ENCODE measurements around the gene PRICKLE1. TPM values are rescaled to one million over a fixed set of nuclear protein-coding genes. Genes with fewer than 3 reads are reported as not detected.
A peak's percentile ranks its signal among the peaks of the same experiment; 100 is the strongest.

Gene PRICKLE1
- total RNA-seq, 1 experiment from 2014 or later, result 1.1 TPM

- no peaks in the 10 kb centered on the region for H3K79me2 ChIP-seq (ENCODE audit: low read length)
- 0 out of 2 replicates have a peak, but pooled peaks cover 4% of the 10 kb centered on the region for H3K27me3 ChIP-seq (ENCODE audit: low read length)
- no peak overlapping the region for H3K4me3 ChIP-seq (ENCODE audit: low read length)
- no peaks in the 10 kb centered on the region for H3K36me3 ChIP-seq (ENCODE audit: insufficient read depth, low read length)
- no peak overlapping the region for H3K9ac ChIP-seq (ENCODE audit: low read length)
- no peaks in the 10 kb centered on the region for H3K4me1 ChIP-seq (ENCODE audit: low read length)
- H2AFZ ChIP-seq (ENCODE audit: low read length), result no peak overlapping the region
- DNase-seq, result no peak
- H4K20me1 ChIP-seq (ENCODE audit: insufficient read depth, low read depth, low read length), result no peaks in the 10 kb centered on the region
- H3K4me2 ChIP-seq (ENCODE audit: low read depth, low read length, poor library complexity, severe bottlenecking), result no peak overlapping the region
- no peaks in the 10 kb centered on the region for H3K9me3 ChIP-seq (ENCODE audit: low read length)
- H3K27ac ChIP-seq (ENCODE audit: low read length), result no peak overlapping the region
- H3K9me2 ChIP-seq (replicated peaks; ENCODE audit: insufficient read depth, low read length), result no peaks in the 10 kb centered on the region
These were observed 51.3 kb downstream of the PRICKLE1 start for GRCh38 chr12:42538203-42538602.

- no peaks in the 10 kb centered on the region for H3K4me1 ChIP-seq (ENCODE audit: low read length)
- no peak overlapping the region for H3K9ac ChIP-seq (ENCODE audit: low read length)
- no peak for DNase-seq
- no peak overlapping the region for H3K4me3 ChIP-seq (ENCODE audit: low read length)
- H3K27ac ChIP-seq (ENCODE audit: low read length), result no peak overlapping the region
- no peaks in the 10 kb centered on the region for H3K79me2 ChIP-seq (ENCODE audit: low read length)
- 0 out of 2 replicates have a peak, but pooled peaks cover 4% of the 10 kb centered on the region for H3K27me3 ChIP-seq (ENCODE audit: low read length)
- H3K36me3 ChIP-seq (ENCODE audit: insufficient read depth, low read length), result no peaks in the 10 kb centered on the region
- no peak overlapping the region for H2AFZ ChIP-seq (ENCODE audit: low read length)
- H4K20me1 ChIP-seq (ENCODE audit: insufficient read depth, low read depth, low read length), result no peaks in the 10 kb centered on the region
- no peak overlapping the region for H3K4me2 ChIP-seq (ENCODE audit: low read depth, low read length, poor library complexity, severe bottlenecking)
- H3K9me2 ChIP-seq (replicated peaks; ENCODE audit: insufficient read depth, low read length), result no peaks in the 10 kb centered on the region
- no peaks in the 10 kb centered on the region for H3K9me3 ChIP-seq (ENCODE audit: low read length)
These were observed 55.2 kb downstream of the PRICKLE1 start for GRCh38 chr12:42534184-42534838.

- Histone ChIP-seq H4K20me1 (ENCODE audit: insufficient read depth, low read depth, low read length) (no peaks in the 10 kb centered on the region), H3K9ac (ENCODE audit: low read length) (no peak overlapping the region), H3K4me3 (ENCODE audit: low read length) (no peak overlapping the region), H3K27ac (ENCODE audit: low read length) (no peak overlapping the region), H3K9me2 (replicated peaks; ENCODE audit: insufficient read depth, low read length) (no peaks in the 10 kb centered on the region), H3K9me3 (ENCODE audit: low read length) (no peaks in the 10 kb centered on the region), H3K36me3 (ENCODE audit: insufficient read depth, low read length) (no peaks in the 10 kb centered on the region), H3K27me3 (ENCODE audit: low read length) (no peaks in the 10 kb centered on the region), H3K79me2 (ENCODE audit: low read length) (no peaks in the 10 kb centered on the region), H3K4me2 (ENCODE audit: low read depth, low read length, poor library complexity, severe bottlenecking) (no peak overlapping the region), H2AFZ (ENCODE audit: low read length) (no peak overlapping the region), H3K4me1 (ENCODE audit: low read length) (no peaks in the 10 kb centered on the region)
- DNase-seq, result no peak
These were observed 59.3 kb downstream of the PRICKLE1 start for GRCh38 chr12:42530284-42530683.

GRCh38 chr12:42525444-42525843 lies 64.1 kb downstream of the PRICKLE1 start:
- DNase-seq, result no peak
- Histone ChIP-seq H3K27ac (ENCODE audit: low read length) (no peak overlapping the region), H3K9me3 (ENCODE audit: low read length) (no peaks in the 10 kb centered on the region)

GRCh38 chr12:42524716-42525115 lies 64.8 kb downstream of the PRICKLE1 start:
- Histone ChIP-seq H3K27me3 (ENCODE audit: low read length) (no peaks in the 10 kb centered on the region), H3K4me3 (ENCODE audit: low read length) (no peak overlapping the region), H3K9me2 (replicated peaks; ENCODE audit: insufficient read depth, low read length) (no peaks in the 10 kb centered on the region), H3K4me2 (ENCODE audit: low read depth, low read length, poor library complexity, severe bottlenecking) (no peak overlapping the region), H2AFZ (ENCODE audit: low read length) (no peak overlapping the region), H3K27ac (ENCODE audit: low read length) (no peak overlapping the region), H4K20me1 (ENCODE audit: insufficient read depth, low read depth, low read length) (no peaks in the 10 kb centered on the region), H3K79me2 (ENCODE audit: low read length) (no peaks in the 10 kb centered on the region), H3K36me3 (ENCODE audit: insufficient read depth, low read length) (no peaks in the 10 kb centered on the region), H3K9me3 (ENCODE audit: low read length) (no peaks in the 10 kb centered on the region), H3K9ac (ENCODE audit: low read length) (no peak overlapping the region), H3K4me1 (ENCODE audit: low read length) (no peaks in the 10 kb centered on the region)
- DNase-seq, result no peak

More at GRCh38 chr12:42525444-42525843, 64.1 kb downstream of the PRICKLE1 start:
- Histone ChIP-seq H3K79me2 (ENCODE audit: low read length) (no peaks in the 10 kb centered on the region), H3K4me2 (ENCODE audit: low read depth, low read length, poor library complexity, severe bottlenecking) (no peak overlapping the region), H2AFZ (ENCODE audit: low read length) (0 out of 2 replicates have a peak overlapping the region, but pooled peaks have one; percentile 41), H3K36me3 (ENCODE audit: insufficient read depth, low read length) (no peaks in the 10 kb centered on the region), H3K9ac (ENCODE audit: low read length) (no peak overlapping the region), H3K9me2 (replicated peaks; ENCODE audit: insufficient read depth, low read length) (no peaks in the 10 kb centered on the region), H3K4me3 (ENCODE audit: low read length) (no peak overlapping the region), H3K27me3 (ENCODE audit: low read length) (no peaks in the 10 kb centered on the region), H3K4me1 (ENCODE audit: low read length) (no peaks in the 10 kb centered on the region), H4K20me1 (ENCODE audit: insufficient read depth, low read depth, low read length) (no peaks in the 10 kb centered on the region)

GRCh38 chr12:42516573-42516972 lies 73.0 kb downstream of the PRICKLE1 start:
- no peaks in the 10 kb centered on the region for H3K4me1 ChIP-seq (ENCODE audit: low read length)

GRCh38 chr12:42511656-42512055 lies 77.9 kb downstream of the PRICKLE1 start:
- no peaks in the 10 kb centered on the region for H3K36me3 ChIP-seq (ENCODE audit: insufficient read depth, low read length)
- H3K27me3 ChIP-seq (ENCODE audit: low read length), result no peaks in the 10 kb centered on the region
- no peak for DNase-seq
- no peaks in the 10 kb centered on the region for H3K4me1 ChIP-seq (ENCODE audit: low read length)
- no peaks in the 10 kb centered on the region for H4K20me1 ChIP-seq (ENCODE audit: insufficient read depth, low read depth, low read length)
- H2AFZ ChIP-seq (ENCODE audit: low read length), result no peak overlapping the region
- H3K4me3 ChIP-seq (ENCODE audit: low read length), result no peak overlapping the region
- no peaks in the 10 kb centered on the region for H3K9me3 ChIP-seq (ENCODE audit: low read length)
- no peaks in the 10 kb centered on the region for H3K9me2 ChIP-seq (replicated peaks; ENCODE audit: insufficient read depth, low read length)
- no peak overlapping the region for H3K4me2 ChIP-seq (ENCODE audit: low read depth, low read length, poor library complexity, severe bottlenecking)
- no peaks in the 10 kb centered on the region for H3K79me2 ChIP-seq (ENCODE audit: low read length)
- no peak overlapping the region for H3K9ac ChIP-seq (ENCODE audit: low read length)
- H3K27ac ChIP-seq (ENCODE audit: low read length), result no peak overlapping the region

More at GRCh38 chr12:42516573-42516972, 73.0 kb downstream of the PRICKLE1 start:
- no peak overlapping the region for H3K4me3 ChIP-seq (ENCODE audit: low read length)
- no peak overlapping the region for H2AFZ ChIP-seq (ENCODE audit: low read length)
- no peak overlapping the region for H3K27ac ChIP-seq (ENCODE audit: low read length)
- no peaks in the 10 kb centered on the region for H4K20me1 ChIP-seq (ENCODE audit: insufficient read depth, low read depth, low read length)
- H3K9ac ChIP-seq (ENCODE audit: low read length), result no peak overlapping the region
- no peaks in the 10 kb centered on the region for H3K9me3 ChIP-seq (ENCODE audit: low read length)
- H3K27me3 ChIP-seq (ENCODE audit: low read length), result no peaks in the 10 kb centered on the region
- no peak overlapping the region for H3K4me2 ChIP-seq (ENCODE audit: low read depth, low read length, poor library complexity, severe bottlenecking)
- no peaks in the 10 kb centered on the region for H3K79me2 ChIP-seq (ENCODE audit: low read length)
- H3K36me3 ChIP-seq (ENCODE audit: insufficient read depth, low read length), result no peaks in the 10 kb centered on the region
- H3K9me2 ChIP-seq (replicated peaks; ENCODE audit: insufficient read depth, low read length), result no peaks in the 10 kb centered on the region
- no peak for DNase-seq

GRCh38 chr12:42510823-42511222 lies 78.7 kb downstream of the PRICKLE1 start:
- H3K9me2 ChIP-seq (replicated peaks; ENCODE audit: insufficient read depth, low read length), result no peaks in the 10 kb centered on the region
- no peak for DNase-seq
- H2AFZ ChIP-seq (ENCODE audit: low read length), result no peak overlapping the region
- H3K9ac ChIP-seq (ENCODE audit: low read length), result no peak overlapping the region
- H3K4me2 ChIP-seq (ENCODE audit: low read depth, low read length, poor library complexity, severe bottlenecking), result no peak overlapping the region
- no peaks in the 10 kb centered on the region for H3K79me2 ChIP-seq (ENCODE audit: low read length)
- H3K4me3 ChIP-seq (ENCODE audit: low read length), result no peak overlapping the region
- no peaks in the 10 kb centered on the region for H3K9me3 ChIP-seq (ENCODE audit: low read length)
- no peaks in the 10 kb centered on the region for H3K36me3 ChIP-seq (ENCODE audit: insufficient read depth, low read length)
- no peaks in the 10 kb centered on the region for H4K20me1 ChIP-seq (ENCODE audit: insufficient read depth, low read depth, low read length)
- no peaks in the 10 kb centered on the region for H3K4me1 ChIP-seq (ENCODE audit: low read length)
- H3K27ac ChIP-seq (ENCODE audit: low read length), result no peak overlapping the region
- no peaks in the 10 kb centered on the region for H3K27me3 ChIP-seq (ENCODE audit: low read length)
